PC-3 (cell line): ENCODE data around the gene DOLK. TPM values are rescaled to one million over a fixed set of nuclear protein-coding genes. Genes with fewer than 3 reads are reported as not detected.
A peak's percentile ranks its signal among the peaks of the same experiment; 100 is the strongest.

ENCODE experiments used
- ATAC-seq: fragments of 200-7000 bp; cut with Tn5 transposase; 2 replicates; pipeline ENCODE4 v1.9.1; 2020; ENCODE audit warnings: mild to moderate bottlenecking, moderate library complexity
- BruUV-seq: library from RNA; stranded (reverse); fragments of 400-500 nt; replicated peaks from 2 replicates; lab custom pipeline; 2021; lab: Mats Ljungman, UMichigan
- CTCF ChIA-PET: fragments of 300-600 bp; sonication (Branson Sonifier 250); formaldehyde crosslinking; loops from one replicate; lab custom pipeline; 2022; ENCODE audit warnings: antibody characterized with exemption; lab: Charles Lee
- POLR2A ChIA-PET: fragments of 300-600 bp; sonication (Branson Sonifier 250); formaldehyde crosslinking; loops from one replicate; lab custom pipeline; 2022; ENCODE audit warnings: antibody characterized with exemption; ENCODE audit not compliant: unreplicated experiment; lab: Charles Lee
- DNase-seq: peaks from one replicate; pipeline ENCODE4 v3.0.0-alpha.2; 2015
- H2AFZ ChIP-seq: fragments of 300-600 bp; sonication (generic); 2 replicates; pipeline ENCODE4 v1.6.0; 2016; ENCODE audit warnings: antibody characterized with exemption, low read length
- H3F3A ChIP-seq: fragments of 300-600 bp; sonication (generic); one replicate; pipeline ENCODE4 v1.6.0; 2017; ENCODE audit warnings: antibody characterized with exemption, low read length, control low read depth, mild to moderate bottlenecking; ENCODE audit not compliant: unreplicated experiment
- H3K27ac ChIP-seq: fragments of 300-600 bp; sonication (generic); 2 replicates; pipeline ENCODE4 v1.5.1; 2016; ENCODE audit warnings: mild to moderate bottlenecking, low read length
- H3K27me3 ChIP-seq: fragments of 300-600 bp; sonication (generic); 2 replicates; pipeline ENCODE4 v1.6.1; 2016; ENCODE audit warnings: low read length, mixed read lengths
- H3K36me3 ChIP-seq: fragments of 300-600 bp; sonication (generic); 2 replicates; pipeline ENCODE4 v1.6.1; 2016; ENCODE audit warnings: low read depth, mixed run types, low read length, mixed read lengths
- H3K4me1 ChIP-seq: fragments of 300-600 bp; sonication (generic); 2 replicates; pipeline ENCODE4 v1.5.1; 2016; ENCODE audit warnings: low read length; ENCODE audit not compliant: insufficient read depth
- H3K4me2 ChIP-seq: fragments of 300-600 bp; sonication (generic); 2 replicates; pipeline ENCODE4 v1.6.0; 2016; ENCODE audit warnings: low read length
- H3K4me3 ChIP-seq: fragments of 300-600 bp; sonication (generic); 2 replicates; pipeline ENCODE4 v1.5.1; 2016; ENCODE audit warnings: mild to moderate bottlenecking, low read length, mixed read lengths
- H3K79me2 ChIP-seq: fragments of 300-600 bp; sonication (generic); 2 replicates; pipeline ENCODE4 v1.6.1; 2017; ENCODE audit warnings: low read length, mixed read lengths
- H3K9ac ChIP-seq: fragments of 300-600 bp; sonication (generic); 2 replicates; pipeline ENCODE4 v1.6.0; 2016; ENCODE audit warnings: mild to moderate bottlenecking, low read length
- H3K9me2 ChIP-seq: fragments of 300-600 bp; sonication (generic); replicated peaks from 2 replicates; pipeline ENCODE4 v1.6.1; 2016; ENCODE audit warnings: mixed run types, low read length, mixed read lengths
- H3K9me3 ChIP-seq: fragments of 300-600 bp; sonication (generic); 2 replicates; pipeline ENCODE4 v1.6.1; 2016; ENCODE audit warnings: low read length, mixed read lengths
- H4K20me1 ChIP-seq: fragments of 300-600 bp; sonication (generic); 2 replicates; pipeline ENCODE4 v1.6.1; 2016; ENCODE audit warnings: low read length, mixed read lengths
- EZH2 ChIP-seq: fragments of 300-600 bp; sonication (generic); IDR thresholded peaks from one replicate; pipeline ENCODE4 v1.6.1; 2017; ENCODE audit warnings: antibody characterized with exemption, mild to moderate bottlenecking, low read length; ENCODE audit not compliant: unreplicated experiment
- EZH2phosphoT487 ChIP-seq: fragments of 300-600 bp; sonication (generic); IDR thresholded peaks from 2 replicates; pipeline ENCODE4 v1.6.1; 2018; ENCODE audit warnings: mild to moderate bottlenecking, antibody characterized with exemption, low read length, borderline replicate concordance
- intact Hi-C: fragments of 100-400 bp; cut with micrococcal nuclease; formaldehyde crosslinking; loops from 2 replicates; pipeline ENCODE4 v1.9.0; 2023
- total RNA-seq: library from RNA; depleted of rRNA; stranded (reverse); fragments of >200 nt; gene quantifications from 2 replicates; pipeline ENCODE4 v1.2.3, GENCODE V29; 2014
- TF ChIP-seq, protein P1 (sequence below): fragments of 300-600 bp; sonication (generic); conservative IDR thresholded peaks from 2 replicates; pipeline ENCODE4 v1.5.1; 2017; ENCODE audit warnings: antibody characterized with exemption, low read depth, mild to moderate bottlenecking, low read length

Gene DOLK
- total RNA-seq, 1 experiment from 2014 or later: 17.9 TPM

- TF ChIP-seq, protein P1, sequence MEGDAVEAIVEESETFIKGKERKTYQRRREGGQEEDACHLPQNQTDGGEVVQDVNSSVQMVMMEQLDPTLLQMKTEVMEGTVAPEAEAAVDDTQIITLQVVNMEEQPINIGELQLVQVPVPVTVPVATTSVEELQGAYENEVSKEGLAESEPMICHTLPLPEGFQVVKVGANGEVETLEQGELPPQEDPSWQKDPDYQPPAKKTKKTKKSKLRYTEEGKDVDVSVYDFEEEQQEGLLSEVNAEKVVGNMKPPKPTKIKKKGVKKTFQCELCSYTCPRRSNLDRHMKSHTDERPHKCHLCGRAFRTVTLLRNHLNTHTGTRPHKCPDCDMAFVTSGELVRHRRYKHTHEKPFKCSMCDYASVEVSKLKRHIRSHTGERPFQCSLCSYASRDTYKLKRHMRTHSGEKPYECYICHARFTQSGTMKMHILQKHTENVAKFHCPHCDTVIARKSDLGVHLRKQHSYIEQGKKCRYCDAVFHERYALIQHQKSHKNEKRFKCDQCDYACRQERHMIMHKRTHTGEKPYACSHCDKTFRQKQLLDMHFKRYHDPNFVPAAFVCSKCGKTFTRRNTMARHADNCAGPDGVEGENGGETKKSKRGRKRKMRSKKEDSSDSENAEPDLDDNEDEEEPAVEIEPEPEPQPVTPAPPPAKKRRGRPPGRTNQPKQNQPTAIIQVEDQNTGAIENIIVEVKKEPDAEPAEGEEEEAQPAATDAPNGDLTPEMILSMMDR: no peak
- TF ChIP-seq EZH2phosphoT487: no peak
- TF ChIP-seq EZH2: no peak
- ChIA-PET CTCF (interaction anchor here (0.6 kb wide), 1 partner anchor 14 kb away, joined by 6 read pairs; no protein-coding TSS in a partner anchor), POLR2A (no interaction called here)
- Histone ChIP-seq H3F3A (no peaks in the 10 kb centered on the region), H3K9ac (no peak overlapping the region), H3K4me3 (no peak overlapping the region), H4K20me1 (no peaks in the 10 kb centered on the region), H3K9me3 (no peaks in the 10 kb centered on the region), H3K9me2 (no peaks in the 10 kb centered on the region), H3K4me2 (no peak overlapping the region), H3K4me1 (no peaks in the 10 kb centered on the region), H3K27me3 (no peaks in the 10 kb centered on the region), H3K36me3 (no peaks in the 10 kb centered on the region), H2AFZ (no peak overlapping the region), H3K79me2 (no peaks in the 10 kb centered on the region), H3K27ac (no peak overlapping the region)
- ATAC-seq (no peak), DNase-seq (no peak)
- intact Hi-C loops: loop anchor here (1.0 kb wide), 2 partner anchors 65 to 76 kb away; no protein-coding TSS in a partner anchor
- BruUV-seq: no TSS peak
These were observed 18.8 kb downstream of the DOLK start for GRCh38 chr9:128928624-128929023.

DNA sequence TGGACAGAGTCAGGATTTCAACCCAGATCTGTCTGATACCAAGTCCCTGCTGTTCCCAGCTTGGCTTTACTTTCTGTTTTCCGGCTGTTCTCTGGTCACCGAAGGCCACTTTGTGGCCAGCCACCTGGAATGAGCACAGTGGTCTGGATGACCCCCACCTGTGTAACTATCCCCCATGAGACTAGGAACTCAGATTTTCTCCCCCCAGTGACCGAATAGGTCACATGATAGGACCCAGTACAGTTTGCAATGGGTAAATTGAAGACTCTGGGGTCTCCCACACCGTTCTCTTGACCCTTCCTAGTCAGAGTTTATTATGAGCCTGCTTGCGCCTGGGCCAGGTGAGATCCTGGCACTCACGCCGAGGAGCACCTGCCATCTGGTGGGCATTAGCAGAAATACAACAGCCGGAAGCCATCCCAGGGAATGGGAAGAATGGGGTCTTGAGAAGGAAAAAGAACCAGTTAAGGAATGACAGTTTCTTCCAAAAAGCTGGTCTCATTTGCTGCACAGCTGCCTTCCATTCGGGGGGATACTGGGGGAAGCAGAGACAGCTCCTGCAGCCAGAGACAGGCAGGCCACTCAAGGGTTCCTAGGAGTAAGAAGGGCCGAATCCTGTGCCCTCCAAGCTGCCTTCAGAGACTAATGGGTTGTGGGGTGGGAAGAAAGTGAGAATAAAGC, 19.5 kb downstream of the DOLK start:
- no peaks in the 10 kb centered on the region for H3K79me2 ChIP-seq
- ChIA-PET POLR2A (no interaction called here), CTCF (interaction anchor here (0.6 kb wide), 1 partner anchor 15 kb away, joined by 6 read pairs; no protein-coding TSS in a partner anchor)
- no peak overlapping the region for H3K4me3 ChIP-seq
- intact Hi-C loops: loop anchor here (1.0 kb wide), 2 partner anchors 65 to 76 kb away; no protein-coding TSS in a partner anchor
- no peaks in the 10 kb centered on the region for H3K9me2 ChIP-seq
- DNase-seq (peak; percentile 62), ATAC-seq (peak; percentile 79)
- H3K9ac ChIP-seq: no peak overlapping the region
- no peak overlapping the region for H3K27ac ChIP-seq
- no peaks in the 10 kb centered on the region for H3K36me3 ChIP-seq
- no peaks in the 10 kb centered on the region for H3F3A ChIP-seq
- no peaks in the 10 kb centered on the region for H3K4me1 ChIP-seq
- no peak overlapping the region for H3K4me2 ChIP-seq
- BruUV-seq: no TSS peak
- H3K27me3 ChIP-seq: no peaks in the 10 kb centered on the region
- no peaks in the 10 kb centered on the region for H4K20me1 ChIP-seq
- H3K9me3 ChIP-seq: no peaks in the 10 kb centered on the region
- no peak for TF ChIP-seq EZH2
- TF ChIP-seq EZH2phosphoT487: no peak
- TF ChIP-seq, protein P1: peak; percentile 85
- peak overlapping the region; percentile 45; the same call in 1 of the 2 replicates for H2AFZ ChIP-seq

GRCh38 chr9:128923493-128923883, 23.9 kb downstream of the DOLK start:
- Histone ChIP-seq H3K27ac (no peak overlapping the region), H3K4me3 (no peak overlapping the region), H3K9ac (no peak overlapping the region), H3K4me2 (no peak overlapping the region), H3K79me2 (no peaks in the 10 kb centered on the region), H3K4me1 (peaks cover 6% of the 10 kb centered on the region; the same call in 1 of the 2 replicates), H3K36me3 (0 out of 2 replicates have a peak, but pooled peaks cover 3% of the 10 kb centered on the region), H3K9me3 (no peaks in the 10 kb centered on the region), H3K27me3 (no peaks in the 10 kb centered on the region), H4K20me1 (no peaks in the 10 kb centered on the region), H3K9me2 (no peaks in the 10 kb centered on the region), H2AFZ (no peak overlapping the region), H3F3A (no peaks in the 10 kb centered on the region)
- DNase-seq (no peak), ATAC-seq (no peak)
- BruUV-seq: no TSS peak
- POLR2A ChIA-PET: no interaction called here
- intact Hi-C loops: no loop called here
- CTCF ChIA-PET: no interaction called here
- TF ChIP-seq, protein P1: no peak
- TF ChIP-seq EZH2 (no peak), EZH2phosphoT487 (no peak)
